GM10847 (cell line): ENCODE data around the gene FMNL1.

Experiments
- POLR2A ChIP-seq: IDR thresholded peaks from 2 replicates; pipeline ENCODE4 v1.6.1; 2011; ENCODE audit not compliant: insufficient read length; ENCODE audit errors: extremely low read depth

Gene FMNL1, protein sequence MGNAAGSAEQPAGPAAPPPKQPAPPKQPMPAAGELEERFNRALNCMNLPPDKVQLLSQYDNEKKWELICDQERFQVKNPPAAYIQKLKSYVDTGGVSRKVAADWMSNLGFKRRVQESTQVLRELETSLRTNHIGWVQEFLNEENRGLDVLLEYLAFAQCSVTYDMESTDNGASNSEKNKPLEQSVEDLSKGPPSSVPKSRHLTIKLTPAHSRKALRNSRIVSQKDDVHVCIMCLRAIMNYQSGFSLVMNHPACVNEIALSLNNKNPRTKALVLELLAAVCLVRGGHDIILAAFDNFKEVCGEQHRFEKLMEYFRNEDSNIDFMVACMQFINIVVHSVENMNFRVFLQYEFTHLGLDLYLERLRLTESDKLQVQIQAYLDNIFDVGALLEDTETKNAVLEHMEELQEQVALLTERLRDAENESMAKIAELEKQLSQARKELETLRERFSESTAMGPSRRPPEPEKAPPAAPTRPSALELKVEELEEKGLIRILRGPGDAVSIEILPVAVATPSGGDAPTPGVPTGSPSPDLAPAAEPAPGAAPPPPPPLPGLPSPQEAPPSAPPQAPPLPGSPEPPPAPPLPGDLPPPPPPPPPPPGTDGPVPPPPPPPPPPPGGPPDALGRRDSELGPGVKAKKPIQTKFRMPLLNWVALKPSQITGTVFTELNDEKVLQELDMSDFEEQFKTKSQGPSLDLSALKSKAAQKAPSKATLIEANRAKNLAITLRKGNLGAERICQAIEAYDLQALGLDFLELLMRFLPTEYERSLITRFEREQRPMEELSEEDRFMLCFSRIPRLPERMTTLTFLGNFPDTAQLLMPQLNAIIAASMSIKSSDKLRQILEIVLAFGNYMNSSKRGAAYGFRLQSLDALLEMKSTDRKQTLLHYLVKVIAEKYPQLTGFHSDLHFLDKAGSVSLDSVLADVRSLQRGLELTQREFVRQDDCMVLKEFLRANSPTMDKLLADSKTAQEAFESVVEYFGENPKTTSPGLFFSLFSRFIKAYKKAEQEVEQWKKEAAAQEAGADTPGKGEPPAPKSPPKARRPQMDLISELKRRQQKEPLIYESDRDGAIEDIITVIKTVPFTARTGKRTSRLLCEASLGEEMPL

DNA sequence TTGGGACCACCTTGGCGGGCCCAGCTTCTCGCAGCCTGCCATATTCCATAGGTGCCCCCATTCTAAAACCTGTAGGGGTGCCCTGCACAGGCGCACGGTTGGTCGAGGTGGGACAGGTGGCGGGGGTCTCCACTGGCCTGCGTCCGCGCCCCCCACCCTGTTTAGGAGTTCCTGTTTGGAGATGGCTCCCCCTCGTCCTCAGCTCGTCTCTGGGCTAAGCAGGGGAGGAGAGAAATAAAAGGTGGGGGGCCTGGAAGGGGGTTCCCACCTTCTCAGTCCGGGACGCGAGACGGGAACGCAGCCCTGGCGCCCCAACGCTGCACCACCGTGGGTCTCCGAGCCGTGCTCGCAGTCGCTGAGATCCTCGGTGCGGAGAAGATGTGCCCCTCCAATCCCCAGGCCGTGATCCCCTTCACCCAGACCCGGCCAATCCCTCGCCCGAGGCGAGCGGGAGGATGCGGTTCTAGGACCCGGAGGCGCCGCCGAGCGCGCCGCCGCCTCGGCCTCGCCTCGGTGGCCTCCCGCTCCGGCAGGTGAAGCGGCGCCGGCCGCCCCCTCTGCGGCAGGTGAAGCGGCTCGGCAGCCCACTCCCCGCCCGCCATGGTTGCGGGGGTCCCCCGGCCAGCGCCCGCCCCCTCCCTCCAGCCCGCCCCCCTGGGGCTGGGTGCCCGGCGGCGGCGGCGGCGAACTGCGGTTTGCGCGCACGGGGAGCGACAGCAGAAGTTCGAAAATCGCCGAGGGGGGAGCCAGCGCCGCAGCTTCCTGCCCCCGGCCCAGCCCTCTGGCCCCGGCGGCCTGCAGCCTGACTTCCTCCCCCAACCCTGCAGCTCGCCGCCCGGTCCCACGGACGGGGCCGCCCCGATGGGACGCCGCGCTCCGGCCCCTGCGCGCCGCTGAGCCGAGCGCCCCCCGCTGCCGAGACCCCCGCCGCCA, at the start of gene FMNL1:
Gene FMNL1, plus strand, starts transcription at position 805 of the 933 bp plus-strand sequence. CDS start 240 bp downstream, outside the sequence.
- TF ChIP-seq POLR2A: peak; percentile 30

DNA sequence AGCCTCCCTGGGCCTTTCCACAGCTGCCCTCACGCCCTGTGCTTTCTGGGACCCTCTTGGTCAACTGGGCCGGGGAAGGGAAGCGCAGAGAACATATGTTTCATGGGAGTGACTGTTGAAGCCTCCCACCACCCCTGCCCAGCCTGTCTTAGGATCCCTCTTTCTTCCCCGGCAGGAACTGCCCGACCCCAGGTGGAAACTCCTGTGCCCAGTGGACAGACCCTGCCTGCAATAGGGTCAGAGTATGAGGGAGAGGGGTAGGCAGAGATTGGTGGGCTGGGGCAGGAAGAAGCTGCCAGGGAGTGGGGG, 49.5 kb upstream of the FMNL1 start:
- no peak for TF ChIP-seq POLR2A

DNA sequence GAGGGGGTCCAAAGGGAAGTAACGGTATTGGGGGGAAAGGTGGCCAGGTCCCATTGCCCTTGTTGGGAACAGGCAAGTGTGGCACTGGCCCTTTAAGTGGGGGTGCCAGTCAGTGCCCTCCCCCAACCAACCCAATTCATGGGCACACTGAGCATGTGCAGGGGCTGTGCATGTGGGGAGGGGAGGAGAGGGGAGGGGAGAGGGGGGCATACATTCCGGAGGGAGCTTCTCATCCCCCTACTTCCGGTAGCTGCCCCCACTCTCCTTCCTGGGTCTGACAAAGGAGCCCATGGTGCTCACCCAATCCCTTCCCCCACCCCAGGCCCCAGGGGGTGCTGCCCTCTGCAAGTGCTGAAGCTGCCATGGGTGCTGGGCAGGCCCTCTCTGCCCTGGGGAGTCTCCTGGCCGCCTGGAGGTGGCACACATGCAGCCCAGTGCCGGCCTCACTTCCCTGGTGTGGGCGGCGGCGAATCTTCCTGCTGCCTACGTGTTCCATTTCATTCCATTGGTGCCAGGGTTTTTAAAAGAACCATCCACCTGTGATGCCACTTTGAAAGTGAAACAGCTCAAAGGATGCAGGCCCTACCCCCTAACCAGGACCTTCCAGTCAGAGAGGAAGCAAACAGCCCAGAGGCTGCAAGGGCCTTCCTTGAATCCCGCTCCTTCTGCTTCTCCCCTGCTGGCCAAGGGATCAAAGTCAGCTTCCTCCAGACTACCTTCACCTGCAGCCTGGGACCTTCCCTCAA, 49.0 kb upstream of the FMNL1 start:
- no peak for TF ChIP-seq POLR2A

DNA sequence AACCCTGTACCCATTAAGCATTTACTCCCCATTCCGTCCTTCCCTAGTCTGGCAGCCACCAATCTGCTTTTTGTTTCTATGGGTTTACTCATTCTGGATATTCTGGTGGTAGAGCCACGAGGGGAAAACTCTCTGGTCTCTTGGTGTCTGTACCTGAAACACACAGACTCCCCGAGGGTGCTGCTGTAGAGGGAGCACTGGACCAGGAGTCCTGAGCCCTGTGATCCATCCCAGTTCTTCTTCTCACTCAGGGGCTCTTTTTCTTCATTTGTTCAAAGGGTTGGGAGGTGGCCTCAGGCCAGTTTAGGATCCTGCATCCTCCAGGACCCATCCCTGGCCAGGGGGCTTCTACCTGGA, 45.9 kb upstream of the FMNL1 start:
- no peak for TF ChIP-seq POLR2A

DNA sequence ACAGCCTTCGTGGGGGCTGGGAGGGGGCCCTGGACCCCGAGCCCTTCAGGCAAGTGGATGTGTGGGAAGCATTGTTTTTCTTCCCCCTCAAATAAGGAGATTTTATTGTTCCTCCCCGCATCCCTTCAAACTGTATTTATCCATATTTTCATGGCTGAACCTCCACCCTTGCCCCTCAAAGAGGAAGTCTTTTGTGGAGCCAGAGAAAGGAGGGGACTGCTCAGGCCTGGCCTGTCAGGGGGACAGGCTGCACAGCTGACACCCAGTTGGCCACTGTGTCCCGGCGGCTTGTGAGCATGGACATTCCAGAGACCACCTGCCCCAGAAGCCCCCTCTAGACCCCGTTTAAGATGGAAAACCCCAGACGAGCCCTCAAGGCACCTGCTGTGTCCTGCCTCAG, 44.1 kb upstream of the FMNL1 start:
- TF ChIP-seq POLR2A: no peak

DNA sequence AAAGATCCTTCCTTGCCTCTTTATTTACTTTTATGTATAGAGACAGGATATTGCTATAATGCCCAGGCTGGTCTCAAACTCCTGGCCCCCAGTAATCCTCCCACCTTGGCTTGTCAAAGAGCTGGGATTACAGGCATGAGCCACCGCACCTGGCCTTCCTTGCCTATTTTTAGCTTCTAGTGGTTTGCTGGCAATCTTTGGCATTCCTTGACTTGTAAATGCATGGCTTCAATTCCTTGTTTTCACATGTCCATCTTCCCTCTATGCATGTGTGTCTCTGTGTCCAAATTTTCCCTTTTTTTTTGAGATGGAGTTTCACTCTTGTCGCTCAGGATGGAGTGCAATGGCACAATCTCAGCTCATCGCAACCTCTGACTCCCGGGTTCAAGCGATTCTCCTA, 37.5 kb upstream of the FMNL1 start:
- TF ChIP-seq POLR2A: no peak

DNA sequence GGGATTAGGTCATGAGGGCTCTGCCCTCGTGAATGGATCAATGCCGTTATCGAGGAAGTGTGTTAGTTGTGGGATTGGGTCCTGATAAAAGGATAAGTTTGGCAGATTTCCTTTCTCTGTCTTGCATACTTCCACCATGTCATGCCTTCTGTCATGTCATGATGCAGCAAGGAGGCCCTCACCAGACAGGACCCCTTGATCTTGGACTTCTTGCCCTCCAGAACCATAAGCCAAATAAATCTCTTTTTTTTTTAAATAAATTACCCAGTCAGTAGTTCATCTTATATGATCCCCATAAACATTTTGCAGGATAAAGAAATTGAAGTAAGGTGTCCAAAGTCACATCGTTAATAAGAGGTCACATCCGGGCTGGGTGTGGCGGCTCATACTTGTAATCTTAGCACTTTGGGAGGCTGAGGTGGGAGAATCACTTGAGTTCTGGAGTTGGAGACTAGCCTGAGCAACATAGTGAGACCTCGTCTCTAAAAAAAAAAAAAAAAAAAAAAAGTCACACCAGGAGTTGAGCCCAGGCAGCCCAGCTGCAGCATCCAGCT, 34.8 kb upstream of the FMNL1 start:
- no peak for TF ChIP-seq POLR2A

DNA sequence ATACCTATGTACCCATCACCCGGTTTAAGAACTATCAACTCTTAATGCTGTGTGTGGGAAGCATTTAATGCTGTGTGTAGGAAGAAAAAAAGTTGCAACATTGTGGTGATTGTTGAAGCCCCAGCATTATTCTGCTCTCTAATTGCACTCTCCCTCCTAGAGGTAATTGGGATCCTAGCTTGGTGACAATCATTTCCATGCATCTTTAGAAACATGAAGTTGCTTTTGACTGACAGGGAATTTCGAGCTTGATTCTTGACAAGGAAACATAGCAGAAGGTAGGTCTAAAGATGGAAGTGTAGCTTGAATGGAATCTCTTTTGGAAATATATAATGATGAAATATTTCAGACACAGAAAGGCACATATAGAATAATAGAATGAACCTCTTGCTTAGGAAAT, 32.7 kb upstream of the FMNL1 start:
- no peak for TF ChIP-seq POLR2A

DNA sequence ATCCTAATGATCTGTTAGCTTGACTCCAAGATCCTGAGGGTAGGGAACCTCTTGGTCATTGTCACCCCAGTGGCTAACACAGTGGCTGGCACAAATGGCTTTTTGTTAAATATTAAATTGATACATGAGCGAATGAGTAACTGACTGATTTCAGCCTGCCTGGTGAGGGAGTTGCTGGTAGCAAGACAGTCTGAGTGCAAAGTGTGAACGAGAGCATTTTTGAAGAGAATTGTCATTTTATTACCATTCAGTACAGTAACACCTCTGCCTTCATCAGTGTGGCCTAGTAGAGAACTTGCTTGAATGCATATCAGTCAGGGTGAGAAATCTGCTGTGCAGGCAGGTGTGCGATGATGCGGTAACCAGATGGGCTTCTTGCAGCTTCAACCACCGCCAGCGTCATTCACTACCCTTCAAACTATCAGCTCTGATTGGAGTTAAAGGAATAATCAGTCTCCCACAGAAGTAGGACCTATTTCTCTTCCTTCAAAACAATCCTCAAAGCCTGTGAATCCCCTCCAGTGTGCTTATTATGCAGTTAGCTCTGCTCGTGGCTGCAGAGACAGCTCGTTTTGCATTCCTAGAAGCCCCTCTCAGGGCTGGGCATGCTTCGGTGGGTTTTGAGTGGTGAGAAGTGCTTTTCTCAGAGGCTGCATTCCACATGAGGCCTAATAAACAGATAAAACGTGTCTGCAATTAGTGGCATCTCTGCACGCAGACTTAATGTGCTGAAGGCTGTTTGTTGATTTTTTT, 31.0 kb upstream of the FMNL1 start:
- TF ChIP-seq POLR2A: no peak

DNA sequence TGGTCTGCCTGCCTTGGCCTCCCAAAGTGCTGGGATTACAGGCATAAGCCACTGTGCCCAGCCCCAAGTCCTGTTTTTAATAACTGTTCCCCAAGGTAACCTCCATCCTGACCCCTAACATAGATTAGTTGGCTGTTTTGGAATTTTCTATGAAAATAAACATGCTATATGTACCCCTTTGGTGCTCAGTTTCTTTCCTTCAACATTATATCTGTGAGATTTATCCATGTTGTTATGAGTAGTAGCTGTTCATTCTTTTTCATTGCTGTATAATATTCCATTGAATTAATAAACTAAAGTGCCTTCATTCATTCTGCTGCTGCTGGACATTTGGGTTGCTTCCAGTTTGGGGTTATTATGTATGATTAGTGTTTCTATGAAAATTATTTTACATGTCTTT, 26.3 kb upstream of the FMNL1 start:
- no peak for TF ChIP-seq POLR2A

DNA sequence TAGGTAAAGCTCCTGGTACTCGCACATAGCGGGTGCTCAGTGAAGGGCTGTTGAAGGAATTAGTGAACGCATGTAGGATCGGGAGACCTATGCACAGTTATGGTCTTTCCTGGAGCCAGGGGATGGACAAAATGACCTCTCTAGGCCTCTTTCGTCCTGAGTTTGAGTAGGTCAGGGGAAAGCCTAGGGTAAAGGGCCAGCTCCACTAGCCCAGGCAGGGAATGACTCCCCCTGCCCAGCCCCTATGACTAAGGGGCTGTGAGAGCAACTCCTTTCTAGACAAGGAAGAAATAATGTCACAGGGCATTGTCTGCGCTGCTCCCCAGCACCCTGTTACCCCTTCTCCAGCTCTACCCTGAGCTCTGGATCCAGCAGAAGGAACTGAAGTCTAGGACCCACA, 24.6 kb upstream of the FMNL1 start:
- TF ChIP-seq POLR2A: no peak

DNA sequence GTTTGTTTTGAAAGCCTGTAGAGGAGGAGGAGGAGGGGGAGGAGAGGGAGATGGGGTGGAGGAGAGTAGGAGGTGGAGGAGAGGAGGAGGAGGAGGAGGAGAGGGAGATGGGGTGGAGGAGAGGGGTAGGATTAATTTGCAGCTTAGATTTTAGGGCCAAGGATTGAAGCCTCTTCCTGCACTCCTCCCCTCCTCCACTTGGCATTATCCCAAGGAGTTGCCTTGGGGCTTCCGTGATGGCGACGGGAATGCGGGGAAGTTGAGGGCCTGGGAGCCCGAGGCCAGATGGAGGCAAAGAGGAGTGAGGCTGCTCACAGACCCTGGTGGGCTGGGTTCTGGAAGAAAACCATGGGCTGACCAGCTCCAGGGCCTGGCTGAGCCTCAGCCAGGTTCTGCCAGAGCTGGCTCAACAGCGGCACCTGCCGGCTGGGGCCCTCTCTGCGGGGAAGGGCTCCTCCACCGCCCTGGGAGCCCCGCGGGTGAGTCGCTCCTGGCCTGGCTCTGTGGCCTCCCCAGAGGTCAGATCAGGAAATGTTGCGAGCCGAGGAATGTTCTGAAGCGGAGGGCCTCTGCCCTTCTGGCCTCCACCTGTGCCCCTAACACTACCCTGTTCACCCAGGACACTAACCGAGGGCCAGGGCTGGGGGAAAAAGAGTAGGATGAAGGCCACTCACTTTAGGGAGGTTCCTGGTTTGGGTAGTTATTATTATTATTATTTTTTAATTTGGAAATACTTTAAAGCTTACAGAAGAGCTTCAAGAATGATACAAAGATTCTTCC, 23.9 kb upstream of the FMNL1 start:
- TF ChIP-seq POLR2A: no peak

DNA sequence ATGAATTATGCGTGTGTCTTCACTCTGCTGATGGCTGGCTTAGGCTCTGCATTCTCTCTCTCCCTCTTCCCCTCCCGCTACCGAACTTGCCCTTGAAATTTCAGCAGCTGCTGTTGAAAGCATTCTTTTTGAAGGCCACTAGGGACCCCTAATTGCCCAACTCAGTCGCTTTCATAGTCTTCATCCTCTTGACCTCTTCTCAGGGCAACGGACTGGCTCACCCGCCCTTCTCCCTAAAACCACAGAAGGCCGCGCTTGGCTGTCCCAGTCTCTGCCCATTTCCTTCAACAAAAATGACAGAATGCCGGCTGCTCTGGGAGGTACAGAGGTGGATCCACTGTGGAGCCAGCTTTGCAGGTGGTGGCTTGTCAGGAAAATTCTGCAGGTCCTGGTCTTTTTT, 21.0 kb upstream of the FMNL1 start:
- no peak for TF ChIP-seq POLR2A
